AG04449 (cell line): ENCODE data around the gene CUL9.

ENCODE experiments used
- CTCF ChIA-PET: fragments of 350-600 bp; formaldehyde crosslinking; extraction: SDS; loops from one replicate; lab custom pipeline; 2021; ENCODE audit warnings: antibody characterized with exemption; lab: Yijun Ruan, JAX
- POLR2A ChIA-PET: fragments of 400-600, 350-600 bp; formaldehyde crosslinking; extraction: SDS; loops from one replicate; lab custom pipeline; 2020; ENCODE audit warnings: antibody characterized with exemption, inconsistent platforms; lab: Yijun Ruan, JAX
- DNase-seq: peaks from one replicate; pipeline ENCODE4 v3.0.0-alpha.2; 2010; ENCODE audit warnings: low read depth, low spot score
- H3K4me3 ChIP-seq: 2 replicates; pipeline ENCODE4 v1.5.1; 2011; ENCODE audit warnings: low read depth, mild to moderate bottlenecking, control low read depth, low read length
- CTCF ChIP-seq: IDR thresholded peaks from one replicate; pipeline ENCODE4 v1.5.1; 2011; ENCODE audit warnings: mild to moderate bottlenecking, moderate library complexity, low read length, control low read depth, inconsistent platforms; ENCODE audit not compliant: insufficient read depth; ENCODE audit errors: missing control alignments

The CUL9 gene

GRCh38 chr6:43200541-43200940 lies 18.5 kb downstream of the CUL9 start:
- ChIA-PET POLR2A (interaction anchor here (2.1 kb wide), 1 partner anchor 18 kb away, joined by 6 read pairs; the partner anchor contains the start of gene CUL9), CTCF (interaction anchor here (0.7 to 2.2 kb wide), 4 partner anchors 11 to 191 kb away, joined by 3 to 12 read pairs (median 3); partner anchors contain the start of gene DNPH1)
- H3K4me3 ChIP-seq, result no peak overlapping the region
- TF ChIP-seq CTCF, result no peak
- DNase-seq, result no peak

DNA sequence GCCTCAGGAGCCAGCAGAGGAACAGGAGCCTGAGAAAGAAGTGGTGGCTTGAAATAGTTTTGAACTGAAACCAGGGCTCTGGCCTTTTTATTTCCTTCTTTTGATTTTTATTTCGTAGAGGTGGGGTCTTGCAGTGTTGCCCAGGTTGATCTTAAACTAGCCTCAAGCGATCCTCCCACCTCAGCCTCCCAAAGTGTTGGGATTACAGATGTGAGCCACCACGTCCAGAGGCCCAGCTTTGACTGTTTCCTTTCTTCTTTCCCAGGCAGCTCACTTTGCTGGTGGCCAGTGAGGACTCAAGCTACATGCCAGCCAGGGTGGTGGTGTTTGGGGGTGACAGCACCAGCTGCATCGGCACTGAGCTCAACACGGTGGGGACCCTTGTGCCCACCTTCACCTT lies 20.5 kb downstream of the CUL9 start:
- no peak for TF ChIP-seq CTCF
- no peak overlapping the region for H3K4me3 ChIP-seq
- no peak for DNase-seq
- ChIA-PET CTCF (interaction anchor here (1.1 kb wide), 1 partner anchor 14 kb away, joined by 4 read pairs; no protein-coding TSS in a partner anchor), POLR2A (interaction anchor here (2.1 kb wide), 1 partner anchor 20 kb away, joined by 6 read pairs; the partner anchor contains the start of gene CUL9)

DNA sequence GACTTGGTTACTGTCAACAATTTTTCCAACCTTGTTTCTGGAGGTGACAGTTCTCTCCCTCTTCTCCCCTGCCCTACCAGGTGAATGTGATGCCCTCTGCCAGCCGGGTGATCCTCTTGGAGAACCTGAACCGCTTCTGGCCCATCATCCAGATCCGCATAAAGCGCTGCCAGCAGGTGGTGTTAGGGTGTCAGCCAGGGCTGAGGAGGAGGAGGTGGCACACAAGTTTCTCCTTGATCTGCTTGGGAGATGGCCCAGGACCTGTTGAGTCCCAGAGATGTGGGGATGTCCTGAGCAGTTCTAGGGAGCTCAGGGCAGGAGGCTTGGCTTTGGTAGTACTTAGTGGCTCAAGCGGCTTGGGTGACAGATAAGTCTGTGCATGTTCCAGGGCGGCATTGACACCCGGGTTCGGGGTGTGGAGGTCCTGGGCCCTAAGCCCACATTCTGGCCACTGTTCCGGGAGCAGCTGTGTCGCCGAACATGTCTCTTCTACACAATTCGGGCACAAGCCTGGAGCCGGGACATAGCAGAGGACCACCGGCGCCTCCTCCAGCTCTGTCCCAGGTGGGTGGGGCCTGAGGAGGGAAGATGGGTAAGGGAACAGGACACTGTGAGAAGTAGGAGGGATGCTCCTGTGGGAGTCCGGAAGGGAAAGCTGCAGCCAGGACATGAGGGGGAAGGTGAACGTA lies 21.2 kb downstream of the CUL9 start:
- DNase-seq, result no peak
- POLR2A ChIA-PET, result no interaction called here
- no peak for TF ChIP-seq CTCF
- CTCF ChIA-PET, result interaction anchor here (3.3 kb wide), 1 partner anchor 26 kb away, joined by 10 read pairs; the partner anchor contains the start of gene DNPH1
- H3K4me3 ChIP-seq, result no peak overlapping the region

DNA sequence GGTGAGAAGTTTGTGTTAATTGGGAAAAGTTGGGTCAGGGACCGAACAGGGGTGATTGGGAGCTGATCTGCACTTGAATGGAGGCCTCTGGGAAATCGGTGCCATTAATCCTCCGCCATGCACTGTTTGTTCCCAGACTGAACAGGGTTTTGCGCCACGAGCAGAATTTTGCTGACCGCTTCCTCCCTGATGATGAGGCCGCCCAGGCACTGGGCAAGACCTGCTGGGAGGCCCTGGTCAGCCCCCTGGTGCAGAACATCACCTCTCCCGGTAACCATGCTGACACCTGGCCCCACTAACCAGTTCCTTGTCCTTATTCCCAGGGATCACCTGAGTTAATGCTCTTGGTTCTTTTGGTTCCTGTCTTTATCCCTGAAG lies 21.7 kb downstream of the CUL9 start:
- no peak for DNase-seq
- ChIA-PET POLR2A (no interaction called here), CTCF (interaction anchor here (3.3 kb wide), 1 partner anchor 26 kb away, joined by 10 read pairs; the partner anchor contains the start of gene DNPH1)
- TF ChIP-seq CTCF, result no peak
- no peak overlapping the region for H3K4me3 ChIP-seq

GRCh38 chr6:43204271-43205105 lies 22.5 kb downstream of the CUL9 start:
- no peak for TF ChIP-seq CTCF
- H3K4me3 ChIP-seq, result no peak overlapping the region
- no peak for DNase-seq
- ChIA-PET CTCF (interaction anchor here (3.3 kb wide), 1 partner anchor 25 kb away, joined by 10 read pairs; the partner anchor contains the start of gene DNPH1), POLR2A (no interaction called here)
